GDM1 (cell line): Measurements from ENCODE around the gene NARS2.
"Not testable (repeated sequence)": the region's sequence is repeated elsewhere in the genome, so short reads cannot be mapped to it uniquely, and the experiment has no call there.

ENCODE experiments used
- DNase-seq: peaks from one replicate; lab custom pipeline; 2025; lab: John Stamatoyannopoulos, UW

NARS2 gene

GRCh38 chr11:78478536-78478935, 96.1 kb downstream of the NARS2 start:
- DNase-seq: no peak

GRCh38 chr11:78476066-78476465, 98.6 kb downstream of the NARS2 start:
- DNase-seq: no peak

DNA sequence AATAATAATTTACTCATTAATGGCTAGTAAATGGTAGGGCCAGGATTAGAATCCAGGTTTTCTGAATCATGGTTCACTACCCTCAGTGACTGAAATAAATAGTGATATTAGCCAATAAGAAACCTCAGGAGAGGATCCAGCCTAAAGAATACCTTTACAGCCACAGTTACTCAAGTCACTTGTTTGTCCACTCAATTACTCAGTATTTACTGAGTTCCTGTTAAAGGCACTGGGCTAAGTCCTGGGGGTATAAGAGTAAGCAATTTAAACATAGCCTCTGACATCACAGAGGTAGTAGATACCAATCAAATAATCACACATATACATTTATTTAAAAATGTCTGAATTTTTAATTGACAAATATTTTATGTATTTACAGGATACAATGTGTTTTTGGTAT, 100.2 kb downstream of the NARS2 start:
- no peak for DNase-seq

DNA sequence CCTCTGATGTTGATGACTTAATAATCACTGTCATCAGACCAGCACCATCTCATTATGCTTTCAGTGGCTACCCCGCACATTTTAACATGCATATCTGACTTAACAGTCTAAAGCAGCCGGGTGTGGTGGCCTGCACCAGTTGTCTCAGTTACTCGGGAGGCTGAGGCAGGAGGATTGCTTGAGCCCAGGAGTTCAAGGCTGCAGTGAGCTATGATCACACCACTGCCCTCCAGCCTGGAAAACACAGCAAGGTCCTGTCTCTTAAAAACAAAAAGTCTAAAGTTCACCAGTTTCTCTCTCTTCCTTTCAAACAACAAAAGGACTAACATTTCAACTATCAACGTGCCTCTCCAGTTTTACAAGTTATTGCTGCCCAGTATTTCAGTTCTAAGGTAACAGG, 101.8 kb downstream of the NARS2 start:
- DNase-seq: no peak

DNA sequence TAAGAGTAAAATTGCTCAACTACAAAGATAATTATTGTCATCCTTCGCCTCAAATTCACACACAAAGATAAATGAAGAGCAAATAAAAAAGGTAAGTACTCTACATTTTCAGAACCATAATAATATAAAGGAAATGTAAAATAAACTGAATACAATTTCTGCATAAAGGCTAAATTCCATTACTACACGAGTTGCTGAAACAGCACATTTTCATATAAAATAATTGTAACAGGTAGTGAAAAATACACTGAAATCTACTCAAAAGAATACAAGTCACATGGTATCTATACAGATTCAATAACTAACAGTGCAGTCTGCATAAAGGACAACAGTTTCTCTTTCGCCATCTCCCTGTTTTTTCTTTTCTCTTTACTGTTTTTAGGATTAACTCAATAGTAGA, 102.3 kb downstream of the NARS2 start:
- no peak for DNase-seq

- no peak for DNase-seq
Measured at GRCh38 chr11:78470861-78471442, 103.7 kb downstream of the NARS2 start.

- DNase-seq: no peak
Measured at GRCh38 chr11:78469896-78470295, 104.8 kb downstream of the NARS2 start.

DNA sequence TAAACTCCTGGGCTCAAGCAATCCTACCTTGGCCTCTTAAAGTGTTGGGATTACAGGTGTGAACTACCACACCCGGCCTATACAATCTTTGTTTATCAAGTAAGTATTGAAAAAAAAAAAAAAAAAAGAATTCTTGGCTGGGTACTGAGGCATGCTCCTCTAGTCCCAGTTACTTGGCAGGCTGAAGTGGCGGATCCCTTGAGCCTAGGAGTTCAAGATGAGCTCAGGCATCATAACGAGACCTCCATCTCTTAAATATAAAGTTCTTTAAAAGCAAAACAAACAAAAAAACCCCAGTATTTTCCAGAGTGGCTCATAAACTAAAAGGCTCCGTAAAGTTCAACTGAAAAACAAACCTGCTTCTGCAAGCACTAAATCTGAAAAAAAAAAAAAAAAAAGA, 106.7 kb downstream of the NARS2 start:
- DNase-seq: no peak

- DNase-seq: no peak
Measured at GRCh38 chr11:78467370-78467769, 107.3 kb downstream of the NARS2 start.

DNA sequence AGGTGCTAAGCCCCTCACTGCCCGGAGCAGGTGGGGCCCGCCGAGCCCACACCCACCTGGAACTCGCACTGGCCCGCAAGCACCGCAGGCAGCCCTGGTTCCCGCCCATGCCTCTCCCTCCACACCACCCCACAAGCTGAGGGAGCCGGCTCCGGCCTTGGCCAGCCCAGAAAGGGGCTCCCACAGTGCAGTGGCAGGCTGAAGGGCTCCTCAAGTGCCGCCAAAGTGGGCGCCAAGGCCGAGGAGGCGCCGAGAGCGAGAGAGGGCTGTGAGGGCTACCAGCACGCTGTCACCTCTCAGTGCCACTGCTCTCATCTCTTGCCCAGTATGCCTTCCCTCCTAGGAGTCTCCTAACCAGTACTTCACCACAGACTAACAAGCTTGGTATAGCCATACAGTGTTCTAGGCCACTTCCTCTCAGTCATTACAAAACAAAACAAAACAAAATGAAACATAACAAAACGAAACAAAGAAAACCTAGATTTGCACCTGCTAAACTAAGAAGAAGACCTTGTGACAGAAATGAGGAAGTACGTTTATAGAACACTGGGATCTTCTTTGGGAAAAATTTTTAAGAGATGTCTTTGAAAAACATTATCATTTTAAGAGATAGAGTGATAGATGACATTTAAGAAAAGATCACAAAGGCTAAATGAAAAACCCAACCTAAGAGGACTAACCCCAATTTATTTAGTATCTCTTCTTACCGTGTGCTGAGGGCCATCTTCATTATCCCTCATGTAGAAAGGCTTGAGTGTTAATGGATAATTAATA, 109.3 kb downstream of the NARS2 start:
- DNase-seq: no peak

DNA sequence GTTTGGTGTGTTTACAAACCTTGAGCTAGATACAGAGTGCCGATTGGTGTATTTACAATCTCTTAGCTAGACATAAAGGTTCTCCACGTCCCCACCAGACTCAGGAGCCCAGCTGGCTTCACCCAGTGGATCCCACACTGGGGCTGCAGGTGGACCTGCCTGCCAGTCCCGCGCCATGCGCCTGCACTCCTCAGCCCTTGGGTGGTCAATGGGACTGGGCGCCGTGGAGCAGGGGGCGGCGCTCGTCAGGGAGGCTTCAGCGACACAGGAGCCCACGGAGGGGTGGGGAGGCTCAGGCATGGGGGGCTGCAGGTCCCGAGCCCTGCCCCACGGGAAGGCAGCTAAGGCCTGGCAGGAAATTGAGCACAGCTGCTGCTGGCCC, 109.9 kb downstream of the NARS2 start:
- DNase-seq: not testable (repeated sequence)

GRCh38 chr11:78460471-78460870, 114.2 kb downstream of the NARS2 start:
- no peak for DNase-seq

DNA sequence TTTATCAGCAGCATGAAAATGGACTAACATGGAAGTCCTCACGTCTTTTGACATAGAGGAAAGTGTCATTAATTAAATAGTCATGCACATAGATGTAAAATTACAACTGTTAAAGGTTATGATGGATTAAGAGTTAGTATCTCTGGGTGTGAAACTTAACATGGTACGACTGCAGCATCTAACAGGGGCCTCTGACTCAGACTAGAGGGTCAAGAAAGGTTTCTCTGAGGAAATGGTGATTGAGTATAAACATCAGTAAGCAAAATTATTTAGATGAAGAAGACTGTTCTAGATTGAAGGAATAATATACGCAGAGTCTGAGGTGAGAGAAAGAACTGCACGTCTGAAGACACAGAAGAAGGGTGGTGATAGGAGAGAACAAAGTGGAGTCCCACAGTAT, 114.9 kb downstream of the NARS2 start:
- DNase-seq: no peak

DNA sequence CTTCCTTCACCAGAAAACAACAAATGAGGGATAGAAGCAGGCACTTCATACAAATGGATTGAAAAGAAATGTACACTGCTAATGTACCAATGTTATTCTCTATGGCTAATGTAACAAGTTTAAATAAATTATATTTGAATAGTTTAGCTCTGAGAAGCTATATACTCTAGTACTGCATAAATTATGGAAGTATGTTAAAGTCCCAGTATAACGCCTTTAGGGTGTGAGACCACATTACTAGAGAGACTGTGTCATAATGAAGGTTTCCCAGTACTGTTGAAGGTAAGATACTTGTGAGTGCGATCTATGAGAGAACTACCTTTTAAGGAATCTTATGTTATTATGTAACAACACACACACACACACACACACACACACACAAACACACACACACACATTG, 117.2 kb downstream of the NARS2 start:
- no peak for DNase-seq

DNA sequence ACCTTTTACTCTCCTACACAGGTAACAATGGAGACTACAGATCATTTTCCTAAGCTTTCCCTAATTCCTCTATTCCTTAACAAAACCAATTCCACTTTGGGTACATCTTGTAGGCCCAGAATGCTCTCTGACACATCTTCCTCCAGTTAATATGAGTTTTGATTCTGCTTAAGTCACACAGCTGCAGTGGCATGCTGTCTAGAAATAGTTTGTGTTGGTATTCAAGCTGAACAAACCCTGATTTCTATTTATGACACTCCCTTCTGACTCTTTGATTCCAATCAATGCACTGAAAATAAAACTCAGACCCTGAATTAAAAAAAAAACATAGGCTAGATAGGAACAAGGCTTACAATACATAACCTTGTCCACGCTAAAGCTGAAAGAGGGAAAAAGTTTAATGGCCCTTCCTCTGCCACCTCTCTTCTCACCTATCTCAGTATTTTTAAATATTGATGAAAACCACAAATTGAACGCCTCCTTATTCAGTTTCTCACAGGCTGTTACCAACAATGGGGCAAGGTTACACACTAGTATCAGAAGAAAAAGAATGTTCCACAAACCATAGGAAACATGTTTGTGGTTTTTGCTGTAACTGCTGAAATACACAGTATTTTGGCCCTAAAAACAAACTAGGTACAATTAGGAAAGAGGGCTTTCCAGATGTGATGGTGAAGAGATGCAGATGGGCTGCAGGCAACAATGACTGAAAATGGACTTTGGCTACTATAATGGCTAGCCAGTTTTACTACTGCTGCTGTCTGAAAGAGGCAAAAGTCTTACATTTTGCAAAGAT, 121.3 kb downstream of the NARS2 start:
- no peak for DNase-seq

- no peak for DNase-seq
Measured at GRCh38 chr11:78451371-78452150, 123.1 kb downstream of the NARS2 start.

GRCh38 chr11:78450866-78451265, 123.8 kb downstream of the NARS2 start:
- no peak for DNase-seq

- no peak for DNase-seq
Measured at GRCh38 chr11:78449866-78450265, 124.8 kb downstream of the NARS2 start.

- DNase-seq: no peak
Measured at GRCh38 chr11:78446210-78446609, 128.5 kb downstream of the NARS2 start.

DNA sequence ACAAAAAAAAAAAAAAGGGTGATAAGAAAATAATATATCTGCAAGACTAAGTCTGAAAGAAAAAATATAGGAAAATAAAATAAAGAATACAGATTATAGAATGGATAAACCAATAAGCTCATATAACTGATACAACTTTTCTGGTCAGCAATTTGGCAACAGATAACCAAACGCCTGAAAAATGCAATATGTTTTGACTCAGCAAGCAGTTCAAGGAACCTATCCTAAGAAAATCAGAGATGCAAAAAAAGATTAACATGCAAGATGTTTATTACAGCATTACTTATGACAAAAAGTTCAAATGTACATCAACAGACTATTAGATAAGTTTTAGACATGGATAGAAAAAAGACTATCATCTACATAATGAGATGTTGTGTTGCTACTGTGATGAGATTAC, 129.9 kb downstream of the NARS2 start:
- DNase-seq: no peak

- no peak for DNase-seq
Measured at GRCh38 chr11:78441956-78442355, 132.7 kb downstream of the NARS2 start.

DNA sequence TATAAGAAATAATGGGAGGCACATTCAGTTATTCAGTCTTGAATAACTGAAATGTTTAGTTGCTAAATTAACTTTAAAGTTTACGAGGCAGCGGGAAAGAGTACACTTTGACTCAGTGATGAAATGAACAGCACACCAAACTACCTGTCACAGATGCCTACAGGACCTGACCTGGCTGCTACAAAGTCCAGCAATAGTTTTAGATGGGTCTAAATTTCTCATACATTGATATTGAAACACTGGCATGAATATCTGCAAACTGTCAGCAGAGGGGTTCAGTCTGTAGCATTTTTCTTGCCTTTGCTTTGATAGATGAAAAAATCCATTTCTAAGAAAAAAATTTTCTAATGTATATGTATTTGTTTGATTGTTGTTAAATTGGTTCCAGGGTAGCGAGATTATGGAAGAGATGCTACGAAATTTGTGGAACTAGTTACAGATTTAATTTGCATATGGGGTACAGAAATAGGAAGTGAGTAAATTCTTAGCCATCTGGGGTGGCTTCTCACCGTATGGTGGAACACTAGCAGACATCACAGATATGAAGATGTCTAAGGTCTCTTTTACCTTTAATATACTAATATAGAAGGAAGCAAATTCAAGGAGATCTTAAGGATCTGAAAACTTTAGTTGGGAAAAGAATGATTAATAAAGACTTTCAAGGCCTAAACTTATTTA, 136.2 kb downstream of the NARS2 start:
- DNase-seq: no peak
